Smooth muscle cell (in vitro differentiated cells): ENCODE measurements around the gene AKR1C2. TPM values are rescaled to one million over a fixed set of nuclear protein-coding genes. Genes with fewer than 3 reads are reported as not detected.
"Not testable (repeated sequence)": the region's sequence is repeated elsewhere in the genome, so short reads cannot be mapped to it uniquely, and the experiment has no call there.

Experiments
- DNase-seq: peaks from one replicate; lab custom pipeline; 2025; ENCODE audit not compliant: unreplicated experiment; lab: John Stamatoyannopoulos, UW
- H2AFZ ChIP-seq: fragments of 200-600 bp; sonication (generic); 2 replicates; pipeline ENCODE4 v1.6.0; 2016; ENCODE audit warnings: antibody characterized with exemption, low read depth, mild to moderate bottlenecking
- H3F3A ChIP-seq: fragments of 200-600 bp; sonication (generic); 2 replicates; pipeline ENCODE4 v1.6.0; 2017; ENCODE audit warnings: antibody characterized with exemption, low read depth
- H3K27ac ChIP-seq: fragments of 200-600 bp; sonication (generic); 2 replicates; pipeline ENCODE4 v1.5.1; 2016; ENCODE audit warnings: low read depth, mild to moderate bottlenecking
- H3K27me3 ChIP-seq: fragments of 200-600 bp; sonication (generic); 2 replicates; pipeline ENCODE4 v1.6.1; 2016; ENCODE audit warnings: low read depth, mild to moderate bottlenecking
- H3K36me3 ChIP-seq: fragments of 200-600 bp; sonication (generic); 2 replicates; pipeline ENCODE4 v1.5.1; 2016; ENCODE audit warnings: low read depth
- H3K4me1 ChIP-seq: fragments of 200-600 bp; sonication (generic); 2 replicates; pipeline ENCODE4 v1.5.1; 2016; ENCODE audit warnings: low read depth
- H3K4me2 ChIP-seq: fragments of 200-600 bp; sonication (generic); 2 replicates; pipeline ENCODE4 v1.6.0; 2016; ENCODE audit warnings: mild to moderate bottlenecking
- H3K4me3 ChIP-seq: fragments of 200-600 bp; sonication (generic); 2 replicates; pipeline ENCODE4 v1.5.1; 2016; ENCODE audit warnings: mild to moderate bottlenecking
- H3K79me2 ChIP-seq: fragments of 200-600 bp; sonication (generic); 2 replicates; pipeline ENCODE4 v1.6.0; 2016; ENCODE audit warnings: low read depth, mild to moderate bottlenecking
- H3K9ac ChIP-seq: fragments of 200-600 bp; sonication (generic); 2 replicates; pipeline ENCODE4 v1.6.0; 2016; ENCODE audit warnings: low read depth
- H3K9me3 ChIP-seq: fragments of 200-600 bp; sonication (generic); replicated peaks from 2 replicates; pipeline ENCODE4 v1.5.1; 2016; ENCODE audit warnings: low read depth
- H4K20me1 ChIP-seq: fragments of 200-600 bp; sonication (generic); 2 replicates; pipeline ENCODE4 v1.6.0; 2016; ENCODE audit warnings: low read depth
- WGBS: methylation state at CpG from one replicate; pipeline ENCODE4 v1.1.7; 2016; ENCODE audit warnings: low lambda C conversion rate; 5-methylcytosine and 5-hydroxymethylcytosine counted together
- polyA plus RNA-seq: library from polyadenylated mRNA; unstranded; fragments of >200 nt; fragmentation: Nextera tagmentation; extraction: Ambion mirVana; gene quantifications from 2 replicates; pipeline ENCODE4 v1.2.1, GENCODE V29; 2016
- total RNA-seq: library from RNA; depleted of rRNA; stranded (reverse); fragments of >200 nt; gene quantifications from 2 replicates; pipeline ENCODE4 v1.2.3, GENCODE V29; 2014
- TF ChIP-seq, protein P1 (sequence below): fragments of 200-600 bp; sonication (generic); IDR thresholded peaks from 2 replicates; pipeline ENCODE4 v1.5.1; 2017; ENCODE audit warnings: borderline replicate concordance, mild to moderate bottlenecking, antibody characterized with exemption; ENCODE audit not compliant: insufficient read depth, poor library complexity, severe bottlenecking

Gene AKR1C2
- total and polyA plus RNA-seq, 2 experiments from 2014 or later = 6.6 to 19.6 TPM

DNA sequence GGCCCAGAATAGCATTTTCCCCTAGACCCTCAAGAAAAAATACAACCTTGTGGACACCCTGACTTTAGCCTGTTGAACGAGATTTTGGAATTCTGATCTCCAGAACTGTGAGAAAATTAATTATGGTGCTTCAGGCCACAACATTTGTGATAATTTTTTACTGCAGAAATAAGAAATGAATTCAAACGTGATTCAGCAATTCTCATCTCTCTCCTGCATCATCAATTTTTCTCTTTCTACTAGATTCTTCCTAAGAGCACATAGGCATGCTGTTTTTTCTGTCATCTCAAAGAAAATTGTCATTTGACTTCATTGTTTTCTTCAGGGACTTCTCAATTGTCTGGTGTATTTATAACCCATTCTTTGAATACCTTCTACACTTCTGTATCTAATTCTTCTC lies 8.9 kb upstream of the AKR1C2 start:
- no peaks in the 10 kb centered on the region for H3F3A ChIP-seq

DNA sequence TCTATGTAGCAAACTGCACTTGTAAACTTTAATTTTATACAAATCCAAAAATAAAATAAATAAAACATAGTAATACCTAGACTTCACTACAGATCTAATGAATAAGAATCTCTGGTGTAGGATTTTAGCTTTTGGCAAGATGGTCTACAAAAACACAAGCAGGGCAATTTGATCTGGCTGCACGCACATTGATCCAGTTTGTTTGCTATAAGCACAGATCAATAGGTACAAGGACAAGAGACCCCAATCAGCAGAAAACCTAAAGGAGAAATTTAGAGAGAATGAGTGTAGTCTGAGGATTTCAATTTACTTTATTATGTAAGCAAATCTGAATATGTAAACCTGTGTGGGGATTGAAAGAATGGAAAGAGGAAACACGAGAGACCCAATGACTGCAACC lies 7.7 kb upstream of the AKR1C2 start:
- H3K4me1 ChIP-seq, H3K27me3 ChIP-seq, H3K36me3 ChIP-seq, H3K27ac ChIP-seq, H3K9me3 ChIP-seq, DNase-seq, H3K79me2 ChIP-seq, H3K4me2 ChIP-seq, H3K4me3 ChIP-seq, H2AFZ ChIP-seq, H4K20me1 ChIP-seq, H3K9ac ChIP-seq, H3F3A ChIP-seq: not testable (repeated sequence)
- 97% methylated on average over 2 of the region's 2 CpGs for WGBS

More for the DNA sequence above, 8.9 kb upstream of the AKR1C2 start:
- Histone ChIP-seq H3K4me2 (no peak overlapping the region), H3K36me3 (no peaks in the 10 kb centered on the region), H3K27ac (no peak overlapping the region), H3K9ac (no peak overlapping the region), H4K20me1 (no peaks in the 10 kb centered on the region), H3K79me2 (no peaks in the 10 kb centered on the region), H2AFZ (no peak overlapping the region), H3K9me3 (no peaks in the 10 kb centered on the region), H3K4me3 (no peak overlapping the region), H3K4me1 (no peaks in the 10 kb centered on the region), H3K27me3 (no peaks in the 10 kb centered on the region)
- WGBS = 39% methylated on average over 2 of the region's 2 CpGs
- no peak for DNase-seq
- TF ChIP-seq, protein P1, sequence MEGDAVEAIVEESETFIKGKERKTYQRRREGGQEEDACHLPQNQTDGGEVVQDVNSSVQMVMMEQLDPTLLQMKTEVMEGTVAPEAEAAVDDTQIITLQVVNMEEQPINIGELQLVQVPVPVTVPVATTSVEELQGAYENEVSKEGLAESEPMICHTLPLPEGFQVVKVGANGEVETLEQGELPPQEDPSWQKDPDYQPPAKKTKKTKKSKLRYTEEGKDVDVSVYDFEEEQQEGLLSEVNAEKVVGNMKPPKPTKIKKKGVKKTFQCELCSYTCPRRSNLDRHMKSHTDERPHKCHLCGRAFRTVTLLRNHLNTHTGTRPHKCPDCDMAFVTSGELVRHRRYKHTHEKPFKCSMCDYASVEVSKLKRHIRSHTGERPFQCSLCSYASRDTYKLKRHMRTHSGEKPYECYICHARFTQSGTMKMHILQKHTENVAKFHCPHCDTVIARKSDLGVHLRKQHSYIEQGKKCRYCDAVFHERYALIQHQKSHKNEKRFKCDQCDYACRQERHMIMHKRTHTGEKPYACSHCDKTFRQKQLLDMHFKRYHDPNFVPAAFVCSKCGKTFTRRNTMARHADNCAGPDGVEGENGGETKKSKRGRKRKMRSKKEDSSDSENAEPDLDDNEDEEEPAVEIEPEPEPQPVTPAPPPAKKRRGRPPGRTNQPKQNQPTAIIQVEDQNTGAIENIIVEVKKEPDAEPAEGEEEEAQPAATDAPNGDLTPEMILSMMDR = no peak

DNA sequence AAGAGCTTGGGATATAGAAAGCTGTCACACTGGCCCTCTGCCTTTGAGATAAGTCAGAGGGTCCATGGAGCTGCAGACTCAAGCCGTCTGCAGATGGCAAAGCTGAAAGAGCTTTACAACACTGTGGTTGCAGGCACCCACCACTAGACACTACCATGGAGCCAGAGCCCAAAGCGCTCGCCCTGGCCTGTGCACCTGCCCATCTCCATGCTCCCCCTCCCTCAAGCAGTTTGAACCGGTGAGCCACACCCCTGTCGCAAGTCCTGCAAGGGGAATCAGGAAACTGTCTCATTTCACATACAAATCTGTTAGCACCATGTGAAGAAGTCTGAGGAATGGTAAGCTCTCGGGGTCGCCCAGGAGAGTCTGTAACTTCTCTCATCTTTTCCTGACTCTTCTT lies 6.4 kb upstream of the AKR1C2 start:
- not testable (repeated sequence) for H2AFZ ChIP-seq, H3K4me3 ChIP-seq, H3F3A ChIP-seq, DNase-seq, H3K79me2 ChIP-seq, H3K9me3 ChIP-seq, H3K9ac ChIP-seq, H3K27ac ChIP-seq, H3K27me3 ChIP-seq, H3K4me1 ChIP-seq, H4K20me1 ChIP-seq, H3K4me2 ChIP-seq, H3K36me3 ChIP-seq
- WGBS = 77% methylated on average over 6 of the region's 7 CpGs

DNA sequence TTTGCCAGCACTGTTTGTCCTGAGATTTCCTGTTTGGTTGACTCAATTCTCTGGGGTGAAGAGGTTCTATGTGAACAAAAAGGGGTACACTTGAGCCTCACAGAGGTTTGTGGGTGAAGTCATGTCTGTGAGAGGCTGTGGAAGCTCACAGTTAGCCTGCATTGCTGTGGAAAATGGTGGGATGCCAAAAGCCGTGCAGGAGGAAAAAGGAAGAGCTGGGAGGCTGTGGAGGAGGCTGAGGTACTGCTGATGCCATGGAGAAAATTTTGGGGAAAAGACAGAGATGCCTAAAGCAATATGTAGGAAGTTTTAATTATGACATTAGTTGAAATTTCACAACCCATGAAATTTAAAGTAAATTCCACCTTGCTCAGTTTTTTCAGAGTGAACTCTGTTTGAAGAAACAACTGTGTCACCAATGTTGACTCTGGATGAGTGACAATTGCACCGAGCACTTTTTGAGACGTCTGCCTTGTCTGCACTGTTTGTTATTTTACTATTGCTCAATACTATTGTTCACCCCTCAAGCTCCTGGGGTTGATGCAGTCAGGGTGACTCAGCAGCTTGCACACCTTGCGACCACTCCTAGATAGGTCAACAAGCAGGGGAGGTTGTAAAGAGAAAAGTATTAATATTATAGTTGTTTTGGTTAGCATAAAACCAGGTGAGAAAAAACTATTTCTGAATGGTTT lies 5.3 kb upstream of the AKR1C2 start:
- not testable (repeated sequence) for H3K27ac ChIP-seq, DNase-seq, H4K20me1 ChIP-seq, H3F3A ChIP-seq, H3K9ac ChIP-seq, H3K79me2 ChIP-seq, H3K27me3 ChIP-seq, H2AFZ ChIP-seq, H3K4me1 ChIP-seq, H3K9me3 ChIP-seq, H3K36me3 ChIP-seq, H3K4me3 ChIP-seq, H3K4me2 ChIP-seq
- WGBS = 74% methylated on average over 4 of the region's 4 CpGs

DNA sequence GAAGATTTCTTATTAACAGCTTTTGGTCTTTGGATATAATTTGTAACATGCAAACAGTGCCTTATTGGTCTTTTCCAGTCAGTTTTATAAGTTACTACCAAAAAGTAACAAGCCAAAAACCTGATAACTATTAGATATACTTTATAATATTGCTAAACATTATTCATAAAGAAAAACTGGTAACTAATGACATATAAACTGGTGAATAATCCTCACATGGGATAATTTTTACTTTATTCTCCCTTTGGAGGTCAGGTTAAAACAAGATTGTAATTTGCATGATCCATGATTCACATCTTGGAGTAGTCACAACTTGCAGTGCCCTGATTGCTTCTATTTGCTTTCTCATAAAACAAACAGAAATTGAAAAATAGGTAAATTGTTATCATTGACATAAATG lies 844 bp upstream of the AKR1C2 start:
- not testable (repeated sequence) for H3K4me3 ChIP-seq, H2AFZ ChIP-seq, H3K27ac ChIP-seq, DNase-seq, H3K79me2 ChIP-seq, H3K4me2 ChIP-seq, H3F3A ChIP-seq, H3K4me1 ChIP-seq, H3K9ac ChIP-seq, H3K36me3 ChIP-seq, H3K27me3 ChIP-seq, H4K20me1 ChIP-seq, H3K9me3 ChIP-seq

DNA sequence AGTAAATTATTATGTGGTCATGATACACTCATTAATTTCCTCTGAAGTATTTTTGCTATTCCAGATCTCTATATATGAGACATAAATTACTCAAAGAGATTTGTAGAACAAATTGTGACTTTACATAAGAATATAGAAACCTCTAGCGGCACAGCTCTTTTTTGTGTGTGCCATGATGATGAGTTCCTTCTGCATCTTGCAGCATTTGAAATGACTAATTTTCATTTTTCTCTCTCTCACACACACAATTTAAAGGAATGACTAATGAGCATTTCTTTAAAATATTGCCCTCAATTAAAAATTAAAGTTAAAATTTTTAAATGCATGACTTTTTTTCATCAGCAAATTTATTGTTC lies 351 bp upstream of the AKR1C2 start:
- not testable (repeated sequence) for H4K20me1 ChIP-seq, H3K27ac ChIP-seq, H3K4me3 ChIP-seq, H3K4me1 ChIP-seq, H3F3A ChIP-seq, H3K27me3 ChIP-seq, H3K79me2 ChIP-seq, H3K4me2 ChIP-seq, DNase-seq, H3K9ac ChIP-seq, H2AFZ ChIP-seq, H3K9me3 ChIP-seq, H3K36me3 ChIP-seq
- WGBS = 0% methylated on average over 1 of the region's 1 CpG
